Kidney epithelial cell (primary cell): Measurements from ENCODE around the gene FAM237B. TPM values are rescaled to one million over a fixed set of nuclear protein-coding genes. Genes with fewer than 3 reads are reported as not detected.
"Not testable (repeated sequence)": the region's sequence is repeated elsewhere in the genome, so short reads cannot be mapped to it uniquely, and the experiment has no call there.

Source experiments
- DNase-seq: peaks from one replicate; pipeline ENCODE4 v3.0.0-alpha.2; 2010; ENCODE audit warnings: low read depth
- H3K27me3 ChIP-seq: 2 replicates; pipeline ENCODE4 v1.6.0; 2011; ENCODE audit warnings: low read length; ENCODE audit not compliant: control insufficient read depth, insufficient read depth
- H3K36me3 ChIP-seq: 2 replicates; pipeline ENCODE4 v1.5.1; 2011; ENCODE audit warnings: low read length; ENCODE audit not compliant: control insufficient read depth, insufficient read depth
- H3K4me3 ChIP-seq: 2 replicates; pipeline ENCODE4 v1.5.1; 2011; ENCODE audit warnings: low read depth, mild to moderate bottlenecking, control low read depth, low read length
- CTCF ChIP-seq: IDR thresholded peaks from 2 replicates; pipeline ENCODE4 v1.5.1; 2011; ENCODE audit warnings: mild to moderate bottlenecking, moderate library complexity, low read length, control low read depth, inconsistent platforms; ENCODE audit not compliant: insufficient read depth, poor library complexity, severe bottlenecking
- total RNA-seq: library from RNA; depleted of rRNA; stranded (reverse); fragments of >200 nt; gene quantifications from 2 replicates; pipeline ENCODE4 v1.2.3, GENCODE V29; 2015

Gene FAM237B
- total RNA-seq, result not detected in 2 replicates

- no peak for DNase-seq
- peak within 1 kb of the TSS; percentile 34 for H3K4me3 ChIP-seq
- peaks cover 21% of the 10 kb centered on the region for H3K27me3 ChIP-seq
- TF ChIP-seq CTCF, result no peak
- no peaks in the 10 kb centered on the region for H3K36me3 ChIP-seq
Measured at GRCh38 chr7:90320801-90321494, at the start of gene FAM237B. FAM237B (minus strand) TSS chr7:90321304; CDS start chr7:90319748, 1,556 bp downstream.

DNA sequence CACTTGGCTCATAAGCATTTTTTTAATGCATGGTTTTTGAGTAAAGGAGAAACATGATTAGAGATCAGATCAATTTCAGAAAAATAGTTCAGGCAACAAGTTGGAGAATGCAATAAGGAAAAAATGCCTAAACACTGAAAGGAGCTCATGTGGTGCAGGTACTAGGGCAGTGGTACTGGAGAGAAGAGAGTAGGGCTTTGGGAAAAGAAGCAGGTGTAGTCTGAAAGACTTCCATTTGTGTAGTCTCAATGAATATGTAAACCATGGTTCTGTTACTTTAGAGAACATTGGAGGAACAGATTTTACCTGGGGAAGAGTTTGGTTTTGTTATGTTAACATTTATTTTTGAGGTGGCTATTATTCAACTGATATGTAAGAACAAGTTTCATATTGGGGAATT, 30.9 kb upstream of the FAM237B start:
- TF ChIP-seq CTCF, result no peak
- H3K4me3 ChIP-seq, result no peak overlapping the region

DNA sequence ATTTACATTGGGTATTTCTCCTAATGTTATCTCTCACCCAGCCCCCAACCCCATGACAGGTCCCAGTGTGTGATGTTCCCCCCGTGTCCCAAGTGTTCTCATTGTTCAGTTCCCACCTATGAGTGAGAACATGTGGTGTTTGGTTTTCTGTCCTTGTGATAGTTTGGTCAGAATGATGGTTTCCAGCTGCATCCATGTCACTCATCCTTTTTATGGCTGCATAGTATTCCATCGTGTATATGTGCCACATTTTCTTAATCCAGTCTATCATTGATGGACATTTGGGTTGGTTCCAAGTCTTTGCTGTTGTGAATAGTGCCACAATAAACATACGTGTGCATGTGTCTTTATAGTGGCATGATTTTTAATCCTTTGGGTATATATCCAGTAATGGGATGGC, 28.9 kb upstream of the FAM237B start:
- not testable (repeated sequence) for H3K27me3 ChIP-seq, H3K36me3 ChIP-seq, H3K4me3 ChIP-seq, DNase-seq

More for the DNA sequence above, 30.9 kb upstream of the FAM237B start:
- no peaks in the 10 kb centered on the region for H3K36me3 ChIP-seq
- DNase-seq, result no peak
- H3K27me3 ChIP-seq, result no peaks in the 10 kb centered on the region

DNA sequence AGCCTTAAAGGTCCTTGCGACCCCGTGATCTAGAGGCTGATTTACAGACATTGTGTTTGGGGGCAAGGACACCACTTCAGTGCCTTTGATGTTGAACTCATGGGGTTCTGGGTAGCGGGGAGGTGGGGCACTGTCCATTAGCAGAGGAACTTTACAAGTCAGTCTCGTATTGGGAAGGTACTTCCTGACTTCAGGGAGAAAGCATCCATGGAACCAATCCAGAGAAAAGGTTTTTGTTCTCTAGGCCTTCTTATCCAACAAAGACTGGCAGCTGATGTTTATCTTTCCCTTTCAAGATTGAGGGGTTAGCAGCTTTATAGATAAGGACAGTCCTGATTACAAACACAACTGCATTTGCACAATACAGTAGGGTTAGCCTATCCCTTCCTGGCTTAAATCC, 28.2 kb upstream of the FAM237B start:
- TF ChIP-seq CTCF, result no peak
- H3K4me3 ChIP-seq, result no peak overlapping the region
- H3K27me3 ChIP-seq, result no peaks in the 10 kb centered on the region
- H3K36me3 ChIP-seq, result no peaks in the 10 kb centered on the region
- no peak for DNase-seq

- no peak for TF ChIP-seq CTCF
- no peak for DNase-seq
- Histone ChIP-seq H3K36me3 (no peaks in the 10 kb centered on the region), H3K4me3 (no peak overlapping the region), H3K27me3 (no peaks in the 10 kb centered on the region)
Measured at GRCh38 chr7:90347759-90348158, 26.7 kb upstream of the FAM237B start.

- H3K36me3 ChIP-seq, result no peaks in the 10 kb centered on the region
- H3K27me3 ChIP-seq, result no peaks in the 10 kb centered on the region
- peak; percentile 82 for TF ChIP-seq CTCF
- DNase-seq, result peak; percentile 76
- H3K4me3 ChIP-seq, result peak within 1 kb of the TSS; percentile 83
Measured at GRCh38 chr7:90346336-90347125, 25.4 kb upstream of the FAM237B start, which contains the start of gene GTPBP10. GTPBP10 (plus strand) TSS chr7:90346716; CDS start chr7:90346742, 26 bp downstream.
